Stomach (tissue), 8 donors: ENCODE measurements around the gene LOC128125822.

Experiments
- DNase-seq, 2 donors: peaks; one replicate each; pipeline versions ENCODE4 v3.0.0 to v3.0.0-alpha.2; 2013 to 2019
- H3K27ac ChIP-seq, 5 donors: fragments of 200-600 bp in 4 of 5; sonication (generic) in 4 of 5; one replicate each; pipeline ENCODE4 v1.5.1; 2013 to 2019; ENCODE audit warnings: mild to moderate bottlenecking in 1 of 5, moderate library complexity in 1 of 5
- H3K27me3 ChIP-seq, 3 donors: fragments of 200-600 bp; sonication (generic); one replicate each; pipeline ENCODE4 v1.5.1; 2017 to 2019; ENCODE audit warnings: mixed run types in 1 of 3
- H3K36me3 ChIP-seq, 4 donors: fragments of 200-600 bp; sonication (generic); 1 replicate in 3 of 4; 2 replicates in 1 of 4; pipeline ENCODE4 v1.5.1; 2016 to 2019
- H3K4me1 ChIP-seq, 4 donors: fragments of 200-600 bp; sonication (generic); one replicate each; pipeline ENCODE4 v1.5.1; 2016 to 2019
- H3K4me3 ChIP-seq, 4 donors: fragments of 200-600 bp; sonication (generic) in 3 of 4; one replicate each; pipeline ENCODE4 v1.5.1; 2016 to 2019; ENCODE audit warnings: mild to moderate bottlenecking in 1 of 4
- H3K9me3 ChIP-seq, 4 donors: fragments of 200-600 bp; sonication (generic); one replicate each; pipeline ENCODE4 v1.5.1; 2016 to 2019
- CTCF ChIP-seq, 7 experiments: fragments of 450-650 bp in 4 of 7; fragments of 200-600 bp in 3 of 7; sonication (generic) in 3 of 7; IDR thresholded peaks; one replicate each; pipeline ENCODE4 v1.5.1; 2016 to 2019; ENCODE audit warnings: antibody characterized with exemption in 7 of 7, control low read depth in 2 of 7, mild to moderate bottlenecking in 1 of 7
- EP300 ChIP-seq: sonication (generic); formaldehyde crosslinking; IDR thresholded peaks from one replicate; pipeline ENCODE4 v1.6.1; 2017; ENCODE audit warnings: antibody characterized with exemption
- POLR2A ChIP-seq, 4 donors: fragments of 450-650 bp; IDR thresholded peaks; one replicate each; pipeline ENCODE4 v1.6.1; 2016; ENCODE audit warnings: antibody characterized with exemption in 4 of 4, control low read depth in 2 of 4, mild to moderate bottlenecking in 1 of 4, moderate library complexity in 1 of 4
- POLR2AphosphoS5 ChIP-seq, 3 donors: sonication (generic); formaldehyde crosslinking; IDR thresholded peaks; one replicate each; pipeline ENCODE4 v1.6.1; 2016; ENCODE audit warnings: antibody characterized with exemption in 3 of 3
- WGBS, 5 donors: extraction: QIAGEN DNeasy Blood & Tissue Kit in 3 of 5; methylation state at CpG; one replicate each; pipeline versions ENCODE4 v1.1.5 to v1.1.7; 2013 to 2018; 5-methylcytosine and 5-hydroxymethylcytosine counted together
- intact Hi-C: fragments of 100-400 bp; cut with DNase I; formaldehyde crosslinking; loops from one replicate; pipeline ENCODE4 v1.15.1; 2023; ENCODE audit warnings: low total_unique reads
- donor health status: healthy with polysubstance abuse.
- donor health status: Bipolar disorder and iron deficiency.
- donor health status: healthy.

Gene LOC128125822

GRCh38 chr6:63537959-63538300 is 34.4 kb upstream of the LOC128125822 start:
- H3K9me3 ChIP-seq, result no peaks in the 10 kb centered on the region
- H3K36me3 ChIP-seq, result no peaks in the 10 kb centered on the region
- no peaks in the 10 kb centered on the region for H3K4me1 ChIP-seq
- H3K27ac ChIP-seq, result no peak overlapping the region
- H3K27me3 ChIP-seq, result no peaks in the 10 kb centered on the region
- DNase-seq, result no peak
- H3K4me3 ChIP-seq, result no peak overlapping the region
- intact Hi-C loops, result no loop called here
- TF ChIP-seq POLR2AphosphoS5 (IDR thresholded peaks at IDR 0.05), result no peak
- TF ChIP-seq CTCF (IDR thresholded peaks at IDR 0.05), result no peak
- TF ChIP-seq POLR2A (IDR thresholded peaks at IDR 0.05), result no peak
- no peak for TF ChIP-seq EP300

- WGBS, 5 donors, result 71 to 84% (median 73%) methylated on average over 1 of the region's 1 CpG
- no peak overlapping the region for H3K27ac ChIP-seq
- H3K27me3 ChIP-seq, result no peaks in the 10 kb centered on the region
- DNase-seq, result no peak
- TF ChIP-seq POLR2AphosphoS5 (IDR thresholded peaks at IDR 0.05), result no peak
- TF ChIP-seq CTCF (IDR thresholded peaks at IDR 0.05), result no peak
- no peak for TF ChIP-seq POLR2A (IDR thresholded peaks at IDR 0.05)
- no peak for TF ChIP-seq EP300
- H3K4me3 ChIP-seq, result no peak overlapping the region
- H3K9me3 ChIP-seq, result no peaks in the 10 kb centered on the region
- no peaks in the 10 kb centered on the region for H3K36me3 ChIP-seq
- intact Hi-C loops, result no loop called here
- no peaks in the 10 kb centered on the region for H3K4me1 ChIP-seq
Observed at GRCh38 chr6:63538550-63538949, 33.7 kb upstream of the LOC128125822 start.

- Histone ChIP-seq H3K4me3 (no peak overlapping the region), H3K4me1 (no peaks in the 10 kb centered on the region), H3K9me3 (no peaks in the 10 kb centered on the region), H3K27ac (no peak overlapping the region), H3K36me3 (no peaks in the 10 kb centered on the region), H3K27me3 (no peaks in the 10 kb centered on the region)
- TF ChIP-seq POLR2AphosphoS5 (IDR thresholded peaks at IDR 0.05) (no peak), CTCF (IDR thresholded peaks at IDR 0.05) (no peak), POLR2A (IDR thresholded peaks at IDR 0.05) (no peak)
- DNase-seq, result no peak
- intact Hi-C loops, result no loop called here
- 77 to 88% (median 80%) methylated on average over 1 of the region's 1 CpG for WGBS, 5 donors
Observed at GRCh38 chr6:63543001-63543400, 29.3 kb upstream of the LOC128125822 start.

- intact Hi-C loops, result no loop called here
- H3K36me3 ChIP-seq, result no peaks in the 10 kb centered on the region
- H3K4me1 ChIP-seq, result no peaks in the 10 kb centered on the region
Observed at GRCh38 chr6:63543982-63544381, 28.3 kb upstream of the LOC128125822 start.

More at GRCh38 chr6:63543982-63544381, 28.3 kb upstream of the LOC128125822 start:
- DNase-seq, result no peak
- 56 to 69% (median 67%) methylated on average over 3 of the region's 3 CpGs for WGBS, 5 donors
- no peaks in the 10 kb centered on the region for H3K9me3 ChIP-seq
- TF ChIP-seq CTCF (IDR thresholded peaks at IDR 0.05), result no peak
- no peak for TF ChIP-seq POLR2A (IDR thresholded peaks at IDR 0.05)
- no peak for TF ChIP-seq POLR2AphosphoS5 (IDR thresholded peaks at IDR 0.05)
- no peak for TF ChIP-seq EP300
- H3K27me3 ChIP-seq, result no peaks in the 10 kb centered on the region
- no peak overlapping the region for H3K27ac ChIP-seq
- no peak overlapping the region for H3K4me3 ChIP-seq
